Fibroblast of lung (primary cell): Measurements from ENCODE around the gene ZNF451.

Source experiments
- EZH2 ChIP-seq: IDR thresholded peaks from 2 replicates; pipeline ENCODE4 v1.5.1; 2012; ENCODE audit warnings: low read length, control low read depth, mild to moderate bottlenecking; ENCODE audit errors: missing control alignments
- TF ChIP-seq, protein P1 (sequence below), 2 donors: IDR thresholded peaks in 1 of 2; conservative IDR thresholded peaks in 1 of 2; 1 replicate in 1 of 2; 2 replicates in 1 of 2; pipeline ENCODE4 v1.5.1; 2011 to 2012; ENCODE audit warnings: low read length in 2 of 2, control low read depth in 1 of 2, inconsistent platforms in 1 of 2, low read depth in 1 of 2, mild to moderate bottlenecking in 1 of 2

DNA sequence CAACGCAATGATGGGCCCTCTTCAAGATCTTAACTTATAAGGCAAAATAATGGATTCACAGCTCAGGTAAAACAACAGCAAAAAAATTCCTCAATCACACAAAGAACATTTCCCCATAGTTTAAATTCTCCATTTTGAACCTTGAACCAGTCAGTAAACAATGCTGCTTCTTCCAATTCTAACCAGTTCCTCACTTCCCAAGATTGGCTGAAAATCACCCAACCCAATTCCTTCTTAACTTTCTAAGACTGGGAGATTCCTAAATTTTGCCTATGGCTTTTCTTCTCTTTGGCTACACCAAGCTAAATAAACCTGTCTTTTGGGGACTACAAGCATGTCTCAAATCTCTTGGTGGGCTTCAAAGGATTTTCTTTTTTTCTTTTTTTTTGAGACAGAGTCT, 3.1 kb upstream of the ZNF451 start:
- TF ChIP-seq, protein P1, sequence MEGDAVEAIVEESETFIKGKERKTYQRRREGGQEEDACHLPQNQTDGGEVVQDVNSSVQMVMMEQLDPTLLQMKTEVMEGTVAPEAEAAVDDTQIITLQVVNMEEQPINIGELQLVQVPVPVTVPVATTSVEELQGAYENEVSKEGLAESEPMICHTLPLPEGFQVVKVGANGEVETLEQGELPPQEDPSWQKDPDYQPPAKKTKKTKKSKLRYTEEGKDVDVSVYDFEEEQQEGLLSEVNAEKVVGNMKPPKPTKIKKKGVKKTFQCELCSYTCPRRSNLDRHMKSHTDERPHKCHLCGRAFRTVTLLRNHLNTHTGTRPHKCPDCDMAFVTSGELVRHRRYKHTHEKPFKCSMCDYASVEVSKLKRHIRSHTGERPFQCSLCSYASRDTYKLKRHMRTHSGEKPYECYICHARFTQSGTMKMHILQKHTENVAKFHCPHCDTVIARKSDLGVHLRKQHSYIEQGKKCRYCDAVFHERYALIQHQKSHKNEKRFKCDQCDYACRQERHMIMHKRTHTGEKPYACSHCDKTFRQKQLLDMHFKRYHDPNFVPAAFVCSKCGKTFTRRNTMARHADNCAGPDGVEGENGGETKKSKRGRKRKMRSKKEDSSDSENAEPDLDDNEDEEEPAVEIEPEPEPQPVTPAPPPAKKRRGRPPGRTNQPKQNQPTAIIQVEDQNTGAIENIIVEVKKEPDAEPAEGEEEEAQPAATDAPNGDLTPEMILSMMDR (conservative IDR thresholded peaks at IDR 0.05 in 1 of 2, IDR thresholded peaks at IDR 0.05 in 1 of 2; ENCODE audit: low read depth in 1 of 2, low read length in 2 of 2), result no peak
- TF ChIP-seq EZH2, result no peak
